Measurements from ENCODE around the gene RPL5. TPM values are rescaled to one million over a fixed set of nuclear protein-coding genes. Genes with fewer than 3 reads are reported as not detected.
"Not testable (repeated sequence)": the region's sequence is repeated elsewhere in the genome, so short reads cannot be mapped to it uniquely, and the experiment has no call there.

The RPL5 gene
- total RNA-seq (2013): 1,811 TPM
- polyA plus RNA-seq: 1,000 to 10,000 TPM in 1 of 3 donors, 100 to 1,000 TPM in 2; 921 to 1,114 (median 953) TPM
- polyA minus RNA-seq: 320 and 435 TPM in 2 replicates
- total RNA-seq: 220 to 844 (median 670) reads per million in 11 experiments

- Histone ChIP-seq H3K9me3 (replicated peaks in 1 of 2; ENCODE audit: control insufficient read depth in 1 of 2, insufficient read depth in 1 of 2, low read length in 2 of 2) (no peaks in the 10 kb centered on the region), H3K27me3 (ENCODE audit: control insufficient read depth in 2 of 2, insufficient read depth in 2 of 2, low read length in 2 of 2) (no peaks in the 10 kb centered on the region), H3K36me3 (replicated peaks in 1 of 2; ENCODE audit: control insufficient read depth in 1 of 2, insufficient read depth in 2 of 2, low read length in 2 of 2) (peaks cover 31 to 36% of the 10 kb centered on the region in 2 donors), H3K4me2 (replicated peaks; ENCODE audit: extremely low read depth, low read length, poor library complexity, severe bottlenecking) (peak within 1 kb of the TSS; percentile 91), H3K4me1 (ENCODE audit: control insufficient read depth in 1 of 2, insufficient read depth in 2 of 2, low read length in 2 of 2) (peaks cover 11 to 23% of the 10 kb centered on the region in 2 donors), H3K27ac (ENCODE audit: low read depth in 1 of 2, low read length in 2 of 2) (peak within 1 kb of the TSS; percentile 84 to 97), H3K4me3 (replicated peaks in 1 of 3; ENCODE audit: low read depth in 2 of 3, low read length in 3 of 3) (peak within 1 kb of the TSS; percentile 79 to 99 (median 82)), H2AFZ (ENCODE audit: insufficient read depth, low read depth, low read length, poor library complexity, severe bottlenecking) (peak within 1 kb of the TSS; percentile 84), H3K79me2 (ENCODE audit: insufficient read depth, low read length) (peaks cover 52% of the 10 kb centered on the region), H3K9ac (ENCODE audit: insufficient read depth, low read length, poor library complexity, severe bottlenecking) (peak within 1 kb of the TSS; percentile 96), H4K20me1 (ENCODE audit: insufficient read depth, low read length) (peaks cover 39% of the 10 kb centered on the region)
- peaks cover 0 to 3% (median 0%) of the 10 kb centered on the region in 3 donors for H3K27me3 Mint-ChIP-seq (ENCODE audit: low read depth in 3 of 3)
- peaks cover 28 to 31% of the 10 kb centered on the region in 2 donors for H3K36me3 Mint-ChIP-seq
- under 1% methylated on average over 57 of the region's 57 CpGs for WGBS (ENCODE audit: insufficient coverage)
- intact Hi-C loops (cut with micrococcal nuclease): no loop called here
- no peaks in the 10 kb centered on the region for H3K9me3 Mint-ChIP-seq
- DNase-seq: peak; percentile 98 to 99 (median 98)
- peaks cover 28% of the 10 kb centered on the region for H3K4me1 Mint-ChIP-seq
- peak within 1 kb of the TSS; percentile 98 for H3K4me3 Mint-ChIP-seq
- TF ChIP-seq, protein P1, sequence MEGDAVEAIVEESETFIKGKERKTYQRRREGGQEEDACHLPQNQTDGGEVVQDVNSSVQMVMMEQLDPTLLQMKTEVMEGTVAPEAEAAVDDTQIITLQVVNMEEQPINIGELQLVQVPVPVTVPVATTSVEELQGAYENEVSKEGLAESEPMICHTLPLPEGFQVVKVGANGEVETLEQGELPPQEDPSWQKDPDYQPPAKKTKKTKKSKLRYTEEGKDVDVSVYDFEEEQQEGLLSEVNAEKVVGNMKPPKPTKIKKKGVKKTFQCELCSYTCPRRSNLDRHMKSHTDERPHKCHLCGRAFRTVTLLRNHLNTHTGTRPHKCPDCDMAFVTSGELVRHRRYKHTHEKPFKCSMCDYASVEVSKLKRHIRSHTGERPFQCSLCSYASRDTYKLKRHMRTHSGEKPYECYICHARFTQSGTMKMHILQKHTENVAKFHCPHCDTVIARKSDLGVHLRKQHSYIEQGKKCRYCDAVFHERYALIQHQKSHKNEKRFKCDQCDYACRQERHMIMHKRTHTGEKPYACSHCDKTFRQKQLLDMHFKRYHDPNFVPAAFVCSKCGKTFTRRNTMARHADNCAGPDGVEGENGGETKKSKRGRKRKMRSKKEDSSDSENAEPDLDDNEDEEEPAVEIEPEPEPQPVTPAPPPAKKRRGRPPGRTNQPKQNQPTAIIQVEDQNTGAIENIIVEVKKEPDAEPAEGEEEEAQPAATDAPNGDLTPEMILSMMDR (IDR thresholded peaks at IDR 0.05): peak; percentile 94
- peak within 1 kb of the TSS; percentile 97 to 99 (median 99) for H3K27ac Mint-ChIP-seq
Measured at GRCh38 chr1:92831762-92832536, at the start of gene RPL5. TSS of gene RPL5 (plus strand) at chr1:92832040. CDS start at chr1:92832115, 75 bp downstream.

DNA sequence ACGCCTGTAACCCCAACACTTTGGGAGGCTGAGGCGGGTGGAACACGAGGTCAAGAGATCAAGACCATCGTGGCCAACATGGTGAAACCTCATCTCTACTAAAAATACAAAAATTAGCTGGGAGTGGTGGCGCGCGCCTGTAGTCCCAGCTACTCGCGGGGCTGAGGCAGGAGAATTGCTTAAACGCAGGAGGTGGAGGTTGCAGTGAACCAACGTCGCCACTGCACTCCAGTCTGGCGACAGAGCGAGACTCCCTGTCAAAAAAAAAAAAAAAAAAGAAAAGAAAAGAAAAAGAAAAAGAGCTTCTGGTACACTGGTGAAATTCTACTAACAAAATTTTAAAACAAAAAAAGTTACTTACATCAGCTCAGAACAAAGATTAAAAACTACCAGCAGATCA is 48.3 kb upstream of the RPL5 start:
- Histone ChIP-seq H4K20me1 (ENCODE audit: insufficient read depth, low read length) (peaks cover 59% of the 10 kb centered on the region), H3K9ac (ENCODE audit: insufficient read depth, low read length, poor library complexity, severe bottlenecking) (peak overlapping the region; percentile 86), H3K4me1 (ENCODE audit: control insufficient read depth in 1 of 2, insufficient read depth in 2 of 2, low read length in 2 of 2) (peaks cover 38 to 42% of the 10 kb centered on the region in 2 donors), H3K79me2 (ENCODE audit: insufficient read depth, low read length) (peaks cover 59% of the 10 kb centered on the region), H2AFZ (ENCODE audit: insufficient read depth, low read depth, low read length, poor library complexity, severe bottlenecking) (peak overlapping the region; percentile 84), H3K36me3 (replicated peaks in 1 of 2; ENCODE audit: control insufficient read depth in 1 of 2, insufficient read depth in 2 of 2, low read length in 2 of 2) (peaks cover 2 to 20% of the 10 kb centered on the region in 2 donors), H3K4me3 (replicated peaks in 1 of 3; ENCODE audit: low read depth in 2 of 3, low read length in 3 of 3) (peak overlapping the region; percentile 82 to 86 (median 84)), H3K4me2 (replicated peaks; ENCODE audit: extremely low read depth, low read length, poor library complexity, severe bottlenecking) (peak overlapping the region; percentile 92), H3K27ac (ENCODE audit: low read depth in 1 of 2, low read length in 2 of 2) (peak overlapping the region in 1 of 2 donors; percentile 91)
- no CpG with 5 or more reads among the region's 14 CpGs for WGBS (ENCODE audit: insufficient coverage)
- H3K27me3 Mint-ChIP-seq (ENCODE audit: low read depth in 3 of 3); H3K27me3 ChIP-seq (ENCODE audit: control insufficient read depth in 2 of 2, insufficient read depth in 2 of 2, low read length in 2 of 2); intact Hi-C loops (cut with micrococcal nuclease); DNase-seq; H3K9me3 ChIP-seq (replicated peaks in 1 of 2; ENCODE audit: control insufficient read depth in 1 of 2, insufficient read depth in 1 of 2, low read length in 2 of 2); H3K9me3 Mint-ChIP-seq: not testable (repeated sequence)
- Mint-ChIP-seq H3K4me3 (peak overlapping the region; percentile 88 to 89), H3K27ac (peak overlapping the region in 6 of 7 donors; percentile 88 to 95 (median 92)), H3K36me3 (peaks cover 25 to 34% of the 10 kb centered on the region in 2 donors), H3K4me1 (peaks cover 38% of the 10 kb centered on the region)

Measured in CD14-positive monocyte (primary cell).